AG04450 (cell line): ENCODE measurements around the gene C9orf85. TPM values are rescaled to one million over a fixed set of nuclear protein-coding genes. Genes with fewer than 3 reads are reported as not detected.

Experiments
- CTCF ChIA-PET: fragments of 300-600, 350-600 bp; formaldehyde crosslinking; extraction: SDS; loops from one replicate; lab custom pipeline; 2022; ENCODE audit warnings: antibody characterized with exemption, inconsistent platforms; lab: Charles Lee
- POLR2A ChIA-PET: fragments of 350-600 bp; formaldehyde crosslinking; extraction: SDS; loops from one replicate; lab custom pipeline; 2021; ENCODE audit warnings: antibody characterized with exemption, inconsistent platforms; lab: Yijun Ruan, JAX
- DNase-seq: peaks from one replicate; pipeline ENCODE4 v3.0.0-alpha.2; 2011; ENCODE audit warnings: low read depth, low spot score
- H3K27ac ChIP-seq: one replicate; pipeline ENCODE4 v1.5.1; 2012; ENCODE audit warnings: low read depth, low read length, control low read depth
- H3K27me3 ChIP-seq: one replicate; pipeline ENCODE4 v1.6.0; 2012; ENCODE audit warnings: low read length; ENCODE audit not compliant: control insufficient read depth, insufficient read depth
- H3K4me3 ChIP-seq: 2 replicates; pipeline ENCODE4 v1.5.1; 2011; ENCODE audit warnings: mild to moderate bottlenecking, low read depth, low read length, control low read depth
- H3K9me3 ChIP-seq: 2 replicates; pipeline ENCODE4 v1.5.1; 2012; ENCODE audit warnings: low read length; ENCODE audit not compliant: control insufficient read depth, insufficient read depth
- CTCF ChIP-seq: IDR thresholded peaks from 2 replicates; pipeline ENCODE4 v1.5.1; 2011; ENCODE audit warnings: low read depth, low read length, control low read depth, inconsistent platforms
- polyA plus RNA-seq: library from polyadenylated mRNA; depleted of rRNA; stranded (reverse); fragments of >200 nt; gene quantifications from 2 replicates; pipeline ENCODE4 v1.2.3, GENCODE V29; 2011

The C9orf85 gene
- polyA plus RNA-seq, 1 experiment = 19.8 TPM

DNA sequence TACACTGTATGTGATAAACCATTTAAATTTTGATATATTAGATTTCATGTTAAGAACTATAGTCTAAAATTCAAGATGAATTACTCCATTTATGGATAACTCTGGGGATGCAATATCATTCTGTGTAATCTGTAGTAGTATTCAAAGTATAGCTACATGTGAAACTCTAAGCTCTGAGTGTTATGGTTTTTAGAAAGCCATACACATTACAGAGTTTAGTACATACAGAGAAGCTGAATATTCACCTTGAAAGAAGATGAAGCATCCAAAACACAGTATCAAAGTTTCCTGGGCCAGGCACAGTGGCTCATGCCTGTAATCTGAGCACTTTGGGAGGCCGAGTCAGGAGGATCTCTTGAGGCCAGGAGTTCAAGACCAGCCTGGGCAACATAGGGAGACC lies 25.4 kb upstream of the C9orf85 start:
- CTCF ChIA-PET = interaction anchor here (0.6 to 0.8 kb wide), 2 partner anchors 11 to 18 kb away, joined by 3 to 4 read pairs; no protein-coding TSS in a partner anchor
- DNase-seq = no peak
- TF ChIP-seq CTCF = no peak
- peaks cover 9% of the 10 kb centered on the region for H3K9me3 ChIP-seq
- H3K27me3 ChIP-seq = no peaks in the 10 kb centered on the region
- H3K27ac ChIP-seq = no peak overlapping the region
- no peak overlapping the region for H3K4me3 ChIP-seq
- POLR2A ChIA-PET = no interaction called here

GRCh38 chr9:71886541-71886940 lies 24.9 kb upstream of the C9orf85 start:
- Histone ChIP-seq H3K4me3 (no peak overlapping the region), H3K27me3 (no peaks in the 10 kb centered on the region), H3K9me3 (peaks cover 9% of the 10 kb centered on the region), H3K27ac (no peak overlapping the region)
- TF ChIP-seq CTCF = no peak
- POLR2A ChIA-PET = no interaction called here
- DNase-seq = no peak
- CTCF ChIA-PET = interaction anchor here (0.6 to 1.2 kb wide), 2 partner anchors 18 to 139 kb away, joined by 3 read pairs; no protein-coding TSS in a partner anchor

GRCh38 chr9:71887362-71887761 lies 24.1 kb upstream of the C9orf85 start:
- peaks cover 9% of the 10 kb centered on the region for H3K9me3 ChIP-seq
- ChIA-PET CTCF (interaction anchor here (1.2 to 2.3 kb wide), 2 partner anchors 68 to 138 kb away, joined by 3 to 8 read pairs; no protein-coding TSS in a partner anchor), POLR2A (interaction anchor here (1.8 kb wide), 1 partner anchor 24 kb away, joined by 4 read pairs; the partner anchor contains the start of genes ABHD17B and C9orf85)
- no peak overlapping the region for H3K4me3 ChIP-seq
- H3K27ac ChIP-seq = no peak overlapping the region
- no peak for DNase-seq
- TF ChIP-seq CTCF = no peak
- H3K27me3 ChIP-seq = no peaks in the 10 kb centered on the region

- no peak overlapping the region for H3K27ac ChIP-seq
- ChIA-PET POLR2A (no interaction called here), CTCF (interaction anchor here (1.7 kb wide), 1 partner anchor 135 kb away, joined by 7 read pairs; no protein-coding TSS in a partner anchor)
- DNase-seq = no peak
- H3K4me3 ChIP-seq = no peak overlapping the region
- TF ChIP-seq CTCF = no peak
- no peaks in the 10 kb centered on the region for H3K9me3 ChIP-seq
- no peaks in the 10 kb centered on the region for H3K27me3 ChIP-seq
These were observed 21.3 kb upstream of the C9orf85 start for GRCh38 chr9:71890042-71890679.

- H3K27ac ChIP-seq = no peak overlapping the region
- no peak for TF ChIP-seq CTCF
- no peaks in the 10 kb centered on the region for H3K27me3 ChIP-seq
- DNase-seq = no peak
- H3K4me3 ChIP-seq = no peak overlapping the region
- ChIA-PET CTCF (interaction anchor here (0.8 to 1.7 kb wide), 2 partner anchors 72 to 133 kb away, joined by 3 to 7 read pairs; no protein-coding TSS in a partner anchor), POLR2A (no interaction called here)
- H3K9me3 ChIP-seq = no peaks in the 10 kb centered on the region
These were observed 19.8 kb upstream of the C9orf85 start for GRCh38 chr9:71891557-71892189.
